LNCAP (cell line): Measurements from ENCODE around the gene DBT.

Source experiments
- TF ChIP-seq, protein P1 (sequence below): fragments of 450-650 bp; IDR thresholded peaks from 2 replicates; pipeline ENCODE4 v1.5.1; 2017; ENCODE audit warnings: mild to moderate bottlenecking

Gene DBT

GRCh38 chr1:100279954-100280682, 30.5 kb upstream of the DBT start:
- TF ChIP-seq, protein P1, sequence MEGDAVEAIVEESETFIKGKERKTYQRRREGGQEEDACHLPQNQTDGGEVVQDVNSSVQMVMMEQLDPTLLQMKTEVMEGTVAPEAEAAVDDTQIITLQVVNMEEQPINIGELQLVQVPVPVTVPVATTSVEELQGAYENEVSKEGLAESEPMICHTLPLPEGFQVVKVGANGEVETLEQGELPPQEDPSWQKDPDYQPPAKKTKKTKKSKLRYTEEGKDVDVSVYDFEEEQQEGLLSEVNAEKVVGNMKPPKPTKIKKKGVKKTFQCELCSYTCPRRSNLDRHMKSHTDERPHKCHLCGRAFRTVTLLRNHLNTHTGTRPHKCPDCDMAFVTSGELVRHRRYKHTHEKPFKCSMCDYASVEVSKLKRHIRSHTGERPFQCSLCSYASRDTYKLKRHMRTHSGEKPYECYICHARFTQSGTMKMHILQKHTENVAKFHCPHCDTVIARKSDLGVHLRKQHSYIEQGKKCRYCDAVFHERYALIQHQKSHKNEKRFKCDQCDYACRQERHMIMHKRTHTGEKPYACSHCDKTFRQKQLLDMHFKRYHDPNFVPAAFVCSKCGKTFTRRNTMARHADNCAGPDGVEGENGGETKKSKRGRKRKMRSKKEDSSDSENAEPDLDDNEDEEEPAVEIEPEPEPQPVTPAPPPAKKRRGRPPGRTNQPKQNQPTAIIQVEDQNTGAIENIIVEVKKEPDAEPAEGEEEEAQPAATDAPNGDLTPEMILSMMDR, result no peak

DNA sequence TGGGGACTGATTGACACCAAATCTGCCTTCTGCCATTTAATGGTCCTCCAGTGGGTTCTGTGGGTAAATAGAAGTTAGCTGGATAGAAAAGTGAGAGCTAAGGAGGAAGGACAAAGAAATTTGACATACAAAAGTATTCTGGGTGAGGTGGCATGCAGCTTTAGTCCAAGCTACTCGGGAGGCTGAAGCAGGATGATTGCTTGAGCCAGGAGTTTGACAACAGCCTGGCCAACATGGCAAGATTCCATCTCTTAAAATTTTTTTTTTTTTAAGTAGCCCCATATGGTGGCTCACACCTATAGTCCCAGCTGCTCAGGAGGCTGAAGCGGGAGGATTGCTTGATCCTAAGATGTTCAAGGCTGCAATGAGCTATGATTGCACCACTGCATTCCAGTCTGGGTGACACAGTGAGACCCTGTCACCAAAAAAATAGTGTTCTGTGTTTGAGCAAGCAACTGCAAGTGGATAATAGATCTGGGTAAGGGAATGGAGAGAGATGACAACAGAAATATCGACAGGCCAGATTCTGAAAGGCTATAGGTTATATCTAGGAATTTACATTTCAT, 29.8 kb upstream of the DBT start:
- TF ChIP-seq, protein P1, result no peak

- TF ChIP-seq, protein P1, result no peak; the same call in 1 of the 2 replicates
Observed at GRCh38 chr1:100277866-100278265, 28.2 kb upstream of the DBT start.

- TF ChIP-seq, protein P1, result no peak
Observed at GRCh38 chr1:100268202-100268601, 18.6 kb upstream of the DBT start.

GRCh38 chr1:100267284-100267683, 17.6 kb upstream of the DBT start:
- TF ChIP-seq, protein P1, result no peak

DNA sequence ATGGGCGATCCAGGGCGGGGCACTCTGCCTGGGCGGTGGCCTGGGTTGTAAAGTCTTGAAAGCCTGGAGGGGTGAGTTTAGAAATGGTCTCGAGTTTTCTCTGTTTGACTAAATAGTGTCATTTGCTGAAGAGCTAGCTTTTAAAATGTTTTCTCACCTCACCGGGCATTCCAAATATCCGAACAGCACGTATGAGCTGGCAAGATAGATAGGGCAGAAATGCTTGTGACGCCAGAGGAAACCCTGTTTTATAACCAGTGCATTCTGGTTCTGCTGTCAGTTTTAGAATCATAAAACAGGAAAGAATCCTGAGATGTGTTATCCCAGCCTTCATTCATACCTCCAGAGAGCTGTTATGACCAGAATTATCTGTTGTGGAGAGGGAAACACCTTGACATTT, 17.1 kb upstream of the DBT start:
- TF ChIP-seq, protein P1, result no peak

GRCh38 chr1:100265931-100266740, 16.5 kb upstream of the DBT start, which contains the start of gene RTCA:
TSS of gene RTCA (plus strand) at chr1:100266216. CDS start at chr1:100266376, 160 bp downstream.
- TF ChIP-seq, protein P1, result no peak
